ENCODE measurements around the gene MYOT.
"Not testable (repeated sequence)": the region's sequence is repeated elsewhere in the genome, so short reads cannot be mapped to it uniquely, and the experiment has no call there.

Gene MYOT

DNA sequence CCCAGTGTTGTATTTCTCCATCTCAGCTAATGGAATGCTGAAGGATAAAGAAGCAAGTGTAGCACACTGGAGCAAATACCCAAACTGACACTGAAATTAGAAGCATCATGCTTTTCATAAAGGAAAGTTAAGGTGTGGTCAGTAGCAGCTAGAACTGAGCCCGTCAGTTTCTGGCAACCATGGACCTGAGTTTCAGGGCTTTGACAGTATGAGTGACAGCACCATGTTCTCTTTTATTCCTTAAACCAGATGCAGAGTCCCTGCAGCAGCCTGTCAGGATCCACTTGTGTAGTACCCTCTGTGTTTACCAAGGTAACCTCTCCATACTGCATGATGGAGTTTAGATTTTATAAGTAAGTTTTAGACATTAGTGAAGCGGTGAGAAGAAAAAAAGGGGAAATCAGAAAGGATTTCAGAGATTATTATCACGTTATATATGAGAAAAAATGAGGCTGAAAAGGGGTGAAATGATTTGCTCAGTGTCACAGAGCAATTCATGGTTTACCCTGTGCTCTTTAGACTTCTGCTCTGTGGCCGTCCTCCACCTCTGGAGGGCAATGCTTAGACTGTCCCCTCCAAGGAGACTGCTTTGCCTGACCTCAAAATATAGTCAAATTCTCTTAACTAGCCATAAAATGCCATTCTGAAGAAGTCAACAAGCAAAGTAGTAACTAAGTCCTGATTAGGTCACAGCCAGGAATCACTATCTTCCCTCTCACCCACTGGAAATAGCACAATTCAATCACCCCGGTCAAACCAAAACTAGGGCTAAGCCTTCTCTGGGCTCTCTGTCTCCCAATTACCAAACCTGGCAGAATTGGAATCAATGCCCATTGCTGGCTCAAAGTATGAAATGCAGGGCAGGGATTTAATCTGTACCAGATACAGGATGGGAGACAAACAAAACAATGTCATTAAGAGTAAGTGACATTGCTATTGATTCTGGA lies 10.5 kb upstream of the MYOT start:
- DNase-seq, result no peak

GRCh38 chr5:137858223-137858916 lies 9.3 kb upstream of the MYOT start:
- DNase-seq, result no peak

DNA sequence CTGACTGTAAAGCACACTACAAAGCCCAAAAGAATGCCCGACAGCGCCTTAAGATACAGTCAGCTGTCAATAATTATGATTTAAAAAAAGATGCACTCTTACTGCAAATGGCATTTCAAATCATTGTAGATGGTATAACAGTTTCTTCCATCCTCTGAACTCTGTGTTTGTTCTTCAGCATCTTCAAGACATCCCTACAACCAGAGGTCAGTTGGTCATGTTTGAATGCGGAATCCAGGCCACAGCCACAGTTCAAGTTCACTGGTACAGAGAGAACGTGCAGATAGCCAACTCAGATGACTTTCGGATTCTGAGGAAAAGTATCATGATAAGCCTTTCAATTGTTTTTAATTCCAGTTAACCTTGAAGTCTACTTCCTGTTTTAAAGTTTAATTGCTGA lies 8.7 kb upstream of the MYOT start:
- no peak for DNase-seq

DNA sequence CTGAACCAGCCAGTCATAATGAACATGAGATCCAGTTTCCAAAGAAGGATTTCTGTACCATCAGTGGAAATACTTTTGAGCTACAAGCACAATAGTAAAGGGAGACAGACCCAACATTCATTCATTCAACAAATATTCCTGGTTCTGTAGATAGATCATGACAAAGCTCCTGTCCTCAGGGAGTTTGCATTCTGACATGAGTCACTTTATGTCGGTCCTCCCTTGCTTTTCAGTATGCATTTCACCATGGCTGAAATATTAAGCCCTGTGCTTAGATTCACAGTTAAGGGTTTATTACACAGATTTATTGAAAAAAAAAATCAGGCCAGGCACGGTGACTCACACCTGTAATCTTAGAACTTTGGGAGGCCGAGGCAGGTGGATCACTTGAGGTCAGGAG lies 5.4 kb upstream of the MYOT start:
- no peak for DNase-seq

- not testable (repeated sequence) for DNase-seq
Measured at GRCh38 chr5:137863653-137864052, 4.0 kb upstream of the MYOT start.

GRCh38 chr5:137866541-137867388 lies 895 bp upstream of the MYOT start:
- no peak for DNase-seq

GRCh38 chr5:137870647-137871339 lies 3.1 kb downstream of the MYOT start:
- DNase-seq, result no peak

DNA sequence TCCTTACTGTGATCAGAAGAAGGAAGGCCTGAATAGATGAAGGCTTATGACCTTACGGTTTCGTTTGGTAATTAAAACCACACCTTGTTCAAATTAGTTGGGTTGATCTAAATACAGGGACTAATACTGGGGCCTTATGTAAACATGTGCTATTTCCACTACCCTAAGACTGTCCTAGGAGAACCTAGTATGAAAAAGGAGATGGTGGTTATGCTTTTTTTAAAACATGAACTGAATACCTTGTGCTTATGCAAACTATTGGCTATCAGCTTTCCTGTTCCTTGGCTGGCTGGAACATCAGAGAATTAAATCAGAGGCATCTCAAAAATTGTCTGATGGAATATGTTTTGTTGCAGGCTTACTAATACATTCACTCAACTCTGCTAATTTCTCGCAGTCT lies 3.9 kb downstream of the MYOT start:
- DNase-seq, result no peak

DNA sequence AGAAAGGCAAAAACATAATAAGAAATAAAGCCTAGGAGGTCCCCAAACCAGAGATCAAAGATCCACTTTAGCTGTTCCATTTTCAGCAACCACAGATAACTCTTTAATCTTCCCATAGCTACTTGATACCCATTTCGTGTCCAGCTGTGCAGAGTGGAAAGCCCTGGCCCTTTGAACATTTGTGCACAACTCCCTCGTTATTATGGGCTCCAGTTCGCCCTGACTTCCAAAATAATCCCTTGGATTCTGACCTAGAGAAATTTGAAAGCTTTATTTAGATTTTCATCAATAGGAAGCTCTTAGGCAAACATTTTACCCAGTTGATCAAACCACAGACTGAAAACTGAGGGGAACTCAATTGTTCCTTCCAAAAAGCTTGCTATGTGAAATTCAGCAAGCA lies 4.8 kb downstream of the MYOT start:
- DNase-seq, result no peak

DNA sequence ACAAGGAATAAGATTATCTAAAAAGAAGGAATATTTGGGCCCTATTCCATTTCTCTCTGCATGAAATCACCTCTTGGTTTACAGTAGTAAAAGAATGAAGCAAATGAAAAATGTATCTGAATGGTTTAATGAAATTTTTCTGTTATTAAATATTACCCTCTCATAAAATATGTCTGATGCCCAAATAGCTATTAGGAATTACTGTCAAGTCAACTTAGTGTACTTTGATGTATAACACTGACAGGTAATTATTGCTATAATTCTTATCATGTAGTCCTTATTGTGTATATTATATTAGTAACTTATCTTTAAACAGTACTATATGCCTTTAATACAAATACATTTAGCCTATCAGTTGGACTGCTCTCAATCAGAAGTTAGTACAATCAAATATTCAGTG lies 8.4 kb downstream of the MYOT start:
- DNase-seq, result no peak

GRCh38 chr5:137880313-137880712 lies 12.7 kb downstream of the MYOT start:
- no peak for DNase-seq

DNA sequence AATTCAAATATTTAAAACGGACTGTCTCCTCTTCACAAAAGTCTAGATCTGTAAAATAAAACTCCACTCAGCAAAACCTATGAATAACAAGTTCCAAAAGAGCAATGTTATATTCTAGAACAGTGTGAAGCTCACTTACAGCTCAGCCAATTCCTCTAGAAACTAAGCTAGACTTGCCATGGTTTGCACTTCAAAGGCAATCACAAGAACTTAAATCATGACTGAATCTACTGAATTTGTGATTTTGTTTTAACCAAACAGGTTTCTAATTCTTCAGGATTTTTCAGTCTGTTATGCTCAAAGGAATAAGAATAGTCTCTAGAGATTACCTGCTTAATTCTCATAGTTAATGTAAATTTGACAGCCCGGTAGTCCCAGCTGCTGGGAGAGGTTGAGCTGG lies 20.2 kb downstream of the MYOT start:
- DNase-seq, result no peak

DNA sequence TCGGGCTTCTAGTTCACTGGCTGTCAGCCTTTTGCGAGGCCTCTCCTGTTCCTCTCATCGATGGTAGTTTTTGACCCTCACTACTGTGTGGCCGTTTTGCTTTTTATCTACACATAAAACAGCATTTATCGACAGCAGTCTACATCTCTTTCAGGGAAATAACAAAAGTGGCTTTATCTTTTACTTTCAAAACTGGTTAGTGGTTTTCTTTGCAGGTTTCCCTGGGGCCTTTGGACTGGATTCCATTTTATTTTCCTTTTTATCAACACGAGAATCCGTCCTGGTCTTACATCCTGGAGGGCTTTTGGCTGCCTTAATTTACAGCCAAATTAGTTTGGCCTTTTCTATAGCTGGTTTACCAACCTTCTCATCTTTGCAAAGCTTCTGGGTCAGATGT lies 20.8 kb downstream of the MYOT start:
- DNase-seq, result no peak

DNA sequence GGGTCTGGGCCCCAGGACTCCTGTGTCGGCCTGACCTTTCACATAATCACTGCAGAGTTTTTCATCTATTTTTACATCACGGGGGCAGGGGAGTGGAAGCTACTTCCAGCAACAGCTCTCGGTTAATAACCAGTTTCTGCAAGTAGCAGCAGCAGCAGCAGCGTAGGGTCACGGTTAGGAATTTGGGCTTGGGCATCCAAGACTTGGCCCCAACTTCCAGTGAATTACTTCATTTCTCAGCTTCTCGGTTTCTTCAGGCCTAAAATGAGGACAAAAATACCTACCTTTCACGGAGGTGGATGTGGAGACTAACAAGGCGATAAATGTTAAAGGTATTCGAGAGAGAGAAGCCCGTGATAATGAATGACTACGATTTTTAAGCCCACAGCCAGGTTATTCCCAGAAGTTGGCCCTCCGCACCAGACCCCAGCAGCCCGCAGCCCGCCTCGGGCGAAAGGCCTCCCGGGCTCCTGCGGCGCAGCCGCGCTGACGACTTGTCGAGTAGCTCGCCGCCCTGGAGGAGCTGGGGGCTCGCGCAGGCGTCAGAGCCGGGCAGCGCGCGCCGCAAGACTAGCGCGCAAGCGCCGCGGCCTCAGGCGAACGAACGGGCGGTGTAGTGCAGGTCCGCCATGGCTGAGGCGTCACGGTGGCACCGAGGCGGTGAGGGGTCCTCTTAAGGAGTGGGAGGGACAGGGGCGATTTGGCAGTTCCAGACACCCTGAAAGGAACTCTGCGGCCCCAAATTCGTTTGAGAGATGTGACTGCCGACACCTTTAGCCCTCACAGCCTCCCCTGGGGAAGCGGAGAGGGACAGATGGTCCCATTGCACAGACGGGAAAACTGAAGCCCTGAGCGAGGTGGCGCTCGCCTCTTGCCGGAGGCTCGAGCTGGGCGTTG lies 21.5 kb downstream of the MYOT start, which contains the start of gene PKD2L2:
PKD2L2 (plus strand) TSS at position 595 of the 897 bp plus-strand sequence; CDS start at position 630, 35 bp downstream.
- peak; percentile 86 for DNase-seq

GRCh38 chr5:137890845-137891244 lies 23.2 kb downstream of the MYOT start:
- DNase-seq, result peak; percentile 4

- DNase-seq, result no peak
Measured at GRCh38 chr5:137891849-137892248, 24.2 kb downstream of the MYOT start.

DNA sequence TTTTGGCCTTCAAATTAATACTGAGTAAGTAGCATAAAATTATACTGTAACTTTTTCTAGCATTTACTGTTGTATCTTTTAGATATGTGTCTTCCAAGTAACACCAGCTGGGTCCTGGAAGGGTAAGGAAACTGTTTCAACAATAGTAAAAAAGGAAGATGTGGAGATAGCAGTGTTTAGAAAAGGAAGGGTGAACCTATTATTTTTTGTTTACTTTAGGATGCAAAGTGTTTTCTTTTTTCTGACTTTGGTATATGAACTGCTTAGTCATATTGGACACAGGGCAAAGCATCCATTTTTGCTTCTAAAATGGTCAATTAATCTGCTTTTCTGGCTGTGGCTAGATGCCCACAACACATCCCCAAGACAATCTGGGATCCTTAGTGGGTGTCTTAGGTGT lies 26.9 kb downstream of the MYOT start:
- no peak for DNase-seq

- DNase-seq, result no peak
Measured at GRCh38 chr5:137896560-137896959, 28.9 kb downstream of the MYOT start.

GRCh38 chr5:137899493-137899892 lies 31.8 kb downstream of the MYOT start:
- no peak for DNase-seq

DNA sequence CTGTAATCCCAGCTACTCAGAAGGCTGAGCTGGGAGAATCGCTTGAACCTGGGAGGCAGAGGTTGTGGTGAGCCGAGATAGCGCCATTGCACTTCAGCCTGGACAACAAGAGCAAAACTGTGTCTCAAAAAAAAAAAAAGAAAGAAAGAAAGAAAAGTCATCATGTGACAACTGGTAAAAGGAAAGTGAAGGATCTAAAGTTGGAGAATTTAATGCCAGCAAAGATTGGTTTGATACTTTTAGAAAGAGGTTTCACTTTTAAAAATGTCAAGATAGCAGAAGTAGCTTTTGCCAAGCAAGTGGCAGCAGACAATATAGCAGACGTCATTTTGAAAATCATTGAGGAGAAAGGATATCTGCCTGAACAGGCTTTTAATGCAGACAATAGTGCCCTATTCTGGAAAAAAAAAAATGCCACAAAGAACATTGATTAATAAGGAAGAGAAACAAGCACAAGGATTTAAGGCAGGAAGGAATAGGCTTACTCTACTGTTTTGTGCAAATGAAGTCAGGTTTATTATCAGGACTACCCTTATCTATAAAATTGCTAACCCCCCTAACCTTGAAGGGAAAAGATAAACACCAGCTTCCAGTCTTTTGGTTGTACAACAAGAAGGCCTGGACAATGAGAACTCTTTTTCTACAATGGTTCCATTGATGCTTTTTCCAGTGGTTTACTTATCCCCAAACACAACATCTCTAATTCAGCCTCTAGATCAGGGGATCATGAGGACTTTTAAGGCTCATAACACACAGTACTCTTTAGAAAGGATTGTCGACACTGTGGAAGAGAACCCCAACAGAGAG lies 33.6 kb downstream of the MYOT start:
- no peak for DNase-seq

Measured in right kidney (tissue), 1 donor.